ENCODE data around the gene ULBP2.
"Not testable (repeated sequence)": the region's sequence is repeated elsewhere in the genome, so short reads cannot be mapped to it uniquely, and the experiment has no call there.

The ULBP2 gene

DNA sequence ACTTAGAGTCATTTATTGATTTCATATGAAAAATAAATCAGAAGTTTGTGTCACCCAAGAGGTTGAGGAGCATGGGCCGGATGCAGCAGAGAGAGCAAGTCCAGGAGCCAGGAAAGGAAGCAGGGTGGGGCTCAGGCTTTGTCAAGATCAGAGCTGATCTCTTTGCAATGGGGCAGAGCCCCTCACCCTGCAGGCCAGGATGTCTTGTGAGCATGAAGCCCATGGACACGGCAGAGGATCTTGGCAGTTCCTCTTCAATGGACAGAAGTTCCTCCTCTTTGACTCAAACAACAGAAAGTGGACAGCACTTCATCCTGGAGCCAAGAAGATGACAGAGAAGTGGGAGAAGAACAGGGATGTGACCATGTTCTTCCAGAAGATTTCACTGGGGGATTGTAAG lies 27.1 kb downstream of the ULBP2 start:
- DNase-seq (ENCODE audit: low spot score) = not testable (repeated sequence)

GRCh38 chr6:149969635-149970034 lies 27.8 kb downstream of the ULBP2 start:
- no peak for DNase-seq (ENCODE audit: low spot score)

GRCh38 chr6:149974394-149974793 lies 32.6 kb downstream of the ULBP2 start:
- not testable (repeated sequence) for DNase-seq (ENCODE audit: low spot score)

DNA sequence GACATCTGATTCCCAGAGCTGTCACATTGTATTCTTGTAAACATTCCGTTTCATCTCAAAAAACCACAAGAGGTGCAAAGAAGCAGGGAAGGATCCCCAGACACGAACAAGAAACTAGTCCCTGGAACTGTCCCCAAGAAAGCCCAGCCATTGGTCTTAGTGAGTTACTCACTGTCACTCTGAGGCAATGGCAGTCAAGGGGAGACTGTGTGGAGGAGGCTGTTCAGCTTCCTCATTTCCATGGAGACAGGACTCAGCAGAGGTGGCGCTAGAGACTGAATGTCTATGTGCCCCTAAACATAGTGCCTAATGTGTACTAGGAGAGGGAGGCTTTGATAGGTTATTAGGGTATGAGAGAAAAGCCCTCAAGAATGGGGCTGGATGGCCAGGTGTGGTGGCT lies 33.0 kb downstream of the ULBP2 start:
- peak; percentile 33 for DNase-seq (ENCODE audit: low spot score)

DNA sequence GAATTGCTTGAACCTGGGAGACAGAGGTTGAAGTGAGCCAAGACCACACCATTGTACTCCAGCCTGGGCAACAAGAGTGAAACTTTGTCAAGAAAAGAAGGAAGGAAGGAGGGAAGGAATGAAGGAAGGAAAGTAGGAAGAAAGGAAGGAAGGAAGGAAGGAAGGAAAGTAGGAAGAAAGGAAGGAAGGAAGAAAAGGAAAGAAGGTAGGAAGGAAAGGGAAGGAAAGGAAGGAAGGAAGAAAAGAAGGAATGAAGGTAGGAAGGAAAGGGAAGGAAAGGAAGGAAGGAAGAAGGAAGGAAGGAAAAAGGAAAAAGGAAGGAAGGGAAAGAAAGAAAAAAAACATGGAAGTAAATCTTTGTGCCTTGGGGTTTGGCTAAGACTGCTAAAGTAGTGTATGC lies 33.6 kb downstream of the ULBP2 start:
- no peak for DNase-seq (ENCODE audit: low spot score)

- DNase-seq (ENCODE audit: low spot score) = no peak
These were observed 35.4 kb downstream of the ULBP2 start for GRCh38 chr6:149977221-149977620.

- no peak for DNase-seq (ENCODE audit: low spot score)
These were observed 36.8 kb downstream of the ULBP2 start for GRCh38 chr6:149978610-149979009.

- no peak for DNase-seq (ENCODE audit: low spot score)
These were observed 37.5 kb downstream of the ULBP2 start for GRCh38 chr6:149979293-149979692.

- no peak for DNase-seq (ENCODE audit: low spot score)
These were observed 41.3 kb downstream of the ULBP2 start for GRCh38 chr6:149983145-149983544.

DNA sequence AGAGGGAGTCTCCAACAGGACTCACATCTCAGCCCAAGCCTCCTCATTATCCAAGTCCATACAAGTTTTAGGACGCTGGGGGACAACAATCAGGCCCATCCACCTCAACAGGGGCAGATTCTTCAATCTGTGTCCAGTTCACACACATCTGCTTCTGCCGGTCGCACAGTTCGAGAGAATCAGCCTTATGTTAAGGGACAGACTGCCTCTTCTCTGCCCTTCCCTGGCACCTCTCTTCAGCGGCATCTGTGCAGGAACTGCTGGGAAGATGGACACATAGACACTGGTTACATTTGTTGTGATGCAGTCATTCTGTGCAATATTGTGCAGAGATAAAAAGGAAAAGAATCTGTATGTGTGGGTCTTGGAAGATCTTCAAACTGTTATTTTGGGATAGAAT lies 43.0 kb downstream of the ULBP2 start:
- DNase-seq (ENCODE audit: low spot score) = no peak

DNA sequence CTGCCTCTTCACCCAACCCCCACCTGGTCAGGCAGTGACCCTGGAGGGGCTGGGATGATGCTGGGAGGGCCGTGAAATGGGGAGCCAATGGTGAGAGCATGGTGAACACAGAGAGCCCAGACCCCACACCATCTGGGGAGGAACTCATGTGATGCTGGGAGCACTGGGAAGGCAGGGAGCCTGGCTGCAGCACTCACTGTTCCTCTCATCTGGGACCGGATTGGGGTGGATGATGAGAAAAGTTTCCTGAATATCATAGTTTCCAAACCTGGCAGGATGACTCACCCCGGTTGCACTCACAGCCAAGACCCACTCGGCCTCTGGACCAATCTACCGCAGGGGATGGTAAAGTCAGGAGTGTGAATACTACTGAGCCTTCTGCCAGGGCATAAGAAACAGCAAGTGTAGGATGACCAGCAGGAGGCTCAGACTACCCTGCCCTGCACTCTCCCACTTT lies 43.7 kb downstream of the ULBP2 start:
- DNase-seq (ENCODE audit: low spot score) = no peak

- DNase-seq (ENCODE audit: low spot score) = no peak
These were observed 45.8 kb downstream of the ULBP2 start for GRCh38 chr6:149987602-149988107.

DNA sequence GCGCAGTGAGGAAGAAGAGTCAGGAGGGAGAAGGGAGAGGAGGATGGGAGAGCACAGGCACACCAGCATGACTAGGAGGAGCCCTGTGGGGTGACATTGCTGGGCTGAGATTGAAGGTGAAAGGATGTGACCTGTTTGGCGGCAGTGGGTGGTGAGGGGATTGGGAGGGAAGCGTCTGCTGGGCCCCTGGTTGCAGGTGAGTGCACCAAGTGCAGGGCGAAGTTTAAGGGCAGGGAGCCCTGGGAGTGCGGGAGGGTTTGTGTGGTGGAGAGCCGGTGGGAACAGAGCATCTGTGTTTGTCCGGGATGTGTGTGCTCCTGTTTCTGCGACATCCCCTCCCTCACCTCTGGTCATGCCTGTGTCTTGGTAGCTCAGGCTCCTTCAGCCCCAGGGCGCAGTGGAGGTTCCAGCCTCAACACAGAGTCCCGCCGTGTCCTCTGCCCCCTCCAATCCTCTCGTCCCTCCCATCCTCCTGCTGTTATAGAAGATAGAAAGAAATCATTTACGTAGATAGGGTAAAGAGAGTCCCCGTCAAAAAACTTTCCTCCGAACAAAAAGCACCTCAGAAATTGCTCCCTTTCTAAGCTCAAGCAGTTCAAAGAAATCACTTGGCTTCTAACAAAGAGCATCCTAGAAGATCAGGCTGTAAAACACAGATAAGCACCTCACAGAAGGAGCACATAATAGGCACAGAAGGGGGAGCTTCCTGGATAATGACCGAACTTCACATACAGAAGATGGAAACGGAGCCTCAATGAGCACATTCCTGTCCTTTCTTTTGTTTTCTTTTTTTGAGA lies 46.9 kb downstream of the ULBP2 start:
- no peak for DNase-seq (ENCODE audit: low spot score)

DNA sequence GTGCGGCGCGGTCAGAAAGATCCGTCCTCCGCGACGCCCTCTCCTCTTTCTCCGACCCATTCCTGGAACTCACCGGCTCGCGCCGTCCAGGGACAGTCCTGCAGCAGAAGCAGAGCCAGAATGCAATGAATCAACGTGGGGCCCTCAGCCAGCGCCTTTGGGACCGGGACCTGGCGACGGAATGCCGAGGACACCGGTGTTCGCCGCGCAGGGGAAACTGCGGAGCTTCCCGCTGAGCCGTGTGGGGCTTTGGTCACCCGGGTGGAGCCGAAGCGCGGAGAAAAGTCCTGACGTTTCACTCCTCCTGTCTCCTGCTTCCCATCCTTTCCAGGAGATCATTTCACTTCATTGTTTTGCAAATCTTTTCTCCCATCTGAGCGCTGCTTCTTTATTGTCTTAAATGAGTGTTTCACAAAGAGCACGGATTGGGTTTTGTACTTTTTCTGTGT lies 48.4 kb downstream of the ULBP2 start:
- DNase-seq (ENCODE audit: low spot score) = no peak

DNA sequence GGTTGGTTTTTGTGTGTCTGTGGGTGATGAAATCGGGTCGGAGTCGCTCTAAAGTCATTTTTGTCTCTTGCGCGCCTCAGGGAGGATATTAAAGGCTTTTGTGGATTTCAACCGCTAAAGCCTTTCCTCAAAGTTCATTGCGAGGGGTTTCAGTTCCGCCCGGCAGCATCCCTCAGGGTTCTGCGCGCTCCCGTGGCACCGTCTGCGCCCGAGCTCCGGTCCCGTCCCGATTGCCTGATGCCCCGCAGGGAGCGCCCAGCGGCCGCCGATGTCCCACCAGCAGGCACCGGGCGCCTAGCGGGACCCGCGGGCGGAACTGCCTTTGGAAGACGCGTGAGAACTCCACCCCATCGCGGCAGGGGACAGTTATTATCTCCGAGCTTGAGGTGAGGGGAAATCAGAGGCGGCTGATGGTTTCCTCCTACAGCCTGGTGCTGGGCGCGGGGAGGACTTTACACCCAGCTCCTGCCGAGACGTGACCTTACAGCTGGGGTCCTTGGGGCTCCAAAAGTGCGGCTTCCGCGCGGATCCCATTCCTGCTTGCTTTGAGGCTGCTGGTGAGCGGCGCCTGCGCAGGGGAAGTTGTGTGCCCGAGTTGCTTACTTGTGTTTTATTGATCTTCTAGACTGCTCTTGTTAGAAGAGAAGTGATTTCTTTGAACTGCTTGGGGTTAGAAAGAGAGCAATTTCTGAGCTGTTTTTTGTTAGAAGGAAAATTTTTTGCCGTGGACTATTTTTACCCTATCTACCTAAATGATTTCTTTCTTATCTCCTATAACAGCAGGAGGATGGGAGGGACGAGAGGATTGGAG lies 49.1 kb downstream of the ULBP2 start:
- no peak for DNase-seq (ENCODE audit: low spot score)

GRCh38 chr6:149991472-149991795 lies 49.6 kb downstream of the ULBP2 start:
- DNase-seq (ENCODE audit: low spot score) = peak; percentile 24

DNA sequence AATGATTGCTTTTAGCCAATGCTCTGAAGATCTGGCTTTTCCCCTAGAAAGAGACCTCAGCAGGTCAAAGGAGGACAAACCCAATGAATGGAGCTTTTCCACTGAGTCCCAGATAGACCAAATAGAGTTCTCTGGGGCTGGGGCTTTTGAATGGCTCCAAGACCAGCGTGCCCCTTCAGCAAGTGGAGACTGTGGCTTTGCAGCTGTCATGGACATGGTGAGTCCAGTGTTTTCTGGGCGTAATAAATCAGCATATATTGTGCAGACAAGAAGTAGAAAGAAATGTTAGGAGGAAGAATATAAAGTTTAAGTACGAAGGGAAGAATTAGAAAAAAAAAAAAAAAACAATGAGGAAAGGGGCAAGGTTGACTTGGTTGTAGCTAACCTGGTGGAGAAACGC lies 50.0 kb downstream of the ULBP2 start:
- no peak for DNase-seq (ENCODE audit: low spot score)

GRCh38 chr6:149995235-149995750 lies 53.5 kb downstream of the ULBP2 start:
- DNase-seq (ENCODE audit: low spot score) = no peak

GRCh38 chr6:149995971-149996370 lies 54.2 kb downstream of the ULBP2 start:
- no peak for DNase-seq (ENCODE audit: low spot score)

Data from NAMALWA (cell line).